Measurements from ENCODE around the gene NRP2.

The NRP2 gene

GRCh38 chr2:205765151-205765550 is 82.8 kb downstream of the NRP2 start:
- Histone ChIP-seq H3K4me1 (ENCODE audit: insufficient read depth, low read length, poor library complexity, severe bottlenecking) (peaks cover 14% of the 10 kb centered on the region), H3K9me3 (ENCODE audit: insufficient read depth, low read depth, low read length) (no peaks in the 10 kb centered on the region), H3K9ac (ENCODE audit: low read depth, low read length, poor library complexity, severe bottlenecking) (no peak overlapping the region), H3F3A (ENCODE audit: low read depth) (no peaks in the 10 kb centered on the region), H3K4me2 (ENCODE audit: low read depth, low read length, poor library complexity, severe bottlenecking) (no peak overlapping the region), H3K79me2 (ENCODE audit: insufficient read depth, low read length) (no peaks in the 10 kb centered on the region), H3K4me3 (ENCODE audit: low read length, poor library complexity, severe bottlenecking) (no peak overlapping the region), H3K27me3 (ENCODE audit: insufficient read depth, low read length, poor library complexity, severe bottlenecking) (no peaks in the 10 kb centered on the region), H3K9me2 (replicated peaks; ENCODE audit: low read depth, low read length) (no peaks in the 10 kb centered on the region), H3K36me3 (ENCODE audit: insufficient read depth, low read length) (no peaks in the 10 kb centered on the region), H2AFZ (ENCODE audit: low read length) (no peak overlapping the region), H4K20me1 (ENCODE audit: insufficient read depth, low read length, poor library complexity, severe bottlenecking) (no peaks in the 10 kb centered on the region)
- TF ChIP-seq, protein P1, sequence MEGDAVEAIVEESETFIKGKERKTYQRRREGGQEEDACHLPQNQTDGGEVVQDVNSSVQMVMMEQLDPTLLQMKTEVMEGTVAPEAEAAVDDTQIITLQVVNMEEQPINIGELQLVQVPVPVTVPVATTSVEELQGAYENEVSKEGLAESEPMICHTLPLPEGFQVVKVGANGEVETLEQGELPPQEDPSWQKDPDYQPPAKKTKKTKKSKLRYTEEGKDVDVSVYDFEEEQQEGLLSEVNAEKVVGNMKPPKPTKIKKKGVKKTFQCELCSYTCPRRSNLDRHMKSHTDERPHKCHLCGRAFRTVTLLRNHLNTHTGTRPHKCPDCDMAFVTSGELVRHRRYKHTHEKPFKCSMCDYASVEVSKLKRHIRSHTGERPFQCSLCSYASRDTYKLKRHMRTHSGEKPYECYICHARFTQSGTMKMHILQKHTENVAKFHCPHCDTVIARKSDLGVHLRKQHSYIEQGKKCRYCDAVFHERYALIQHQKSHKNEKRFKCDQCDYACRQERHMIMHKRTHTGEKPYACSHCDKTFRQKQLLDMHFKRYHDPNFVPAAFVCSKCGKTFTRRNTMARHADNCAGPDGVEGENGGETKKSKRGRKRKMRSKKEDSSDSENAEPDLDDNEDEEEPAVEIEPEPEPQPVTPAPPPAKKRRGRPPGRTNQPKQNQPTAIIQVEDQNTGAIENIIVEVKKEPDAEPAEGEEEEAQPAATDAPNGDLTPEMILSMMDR (conservative IDR thresholded peaks at IDR 0.05; ENCODE audit: low read length) = no peak
- no peak for TF ChIP-seq EZH2phosphoT487 (IDR thresholded peaks at IDR 0.05; ENCODE audit: borderline replicate concordance)

DNA sequence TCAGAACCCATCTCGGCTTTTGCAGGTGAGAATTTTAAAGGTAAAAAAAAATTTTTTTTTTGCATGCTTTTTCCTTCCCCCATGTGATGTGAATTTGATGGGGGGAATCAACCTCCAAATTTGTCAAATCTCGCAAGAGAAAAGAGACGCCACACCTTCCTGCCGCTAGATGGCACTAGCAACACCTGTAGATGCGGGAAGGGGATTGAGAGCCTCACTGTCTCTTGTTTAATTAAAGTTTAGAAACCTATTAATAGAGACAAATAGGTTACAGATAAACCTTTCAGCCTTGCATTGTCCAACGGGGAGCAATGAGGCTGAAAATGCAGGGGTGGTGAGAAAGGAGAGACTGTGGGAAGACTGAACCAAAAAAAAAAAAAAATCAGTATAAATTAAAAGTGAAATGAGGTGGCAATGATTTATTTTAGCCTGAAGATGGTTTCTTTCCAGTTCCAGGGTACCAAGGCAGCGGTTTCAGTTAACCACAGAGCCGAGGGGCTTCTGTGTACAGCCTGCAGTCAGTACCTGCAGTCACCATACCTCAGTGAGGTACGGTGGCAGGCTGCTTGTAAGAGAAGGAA is 84.6 kb downstream of the NRP2 start:
- no peaks in the 10 kb centered on the region for H3F3A ChIP-seq (ENCODE audit: low read depth)
- no peaks in the 10 kb centered on the region for H3K79me2 ChIP-seq (ENCODE audit: insufficient read depth, low read length)
- H4K20me1 ChIP-seq (ENCODE audit: insufficient read depth, low read length, poor library complexity, severe bottlenecking) = no peaks in the 10 kb centered on the region
- no peak overlapping the region for H3K4me2 ChIP-seq (ENCODE audit: low read depth, low read length, poor library complexity, severe bottlenecking)
- no peak overlapping the region for H3K9ac ChIP-seq (ENCODE audit: low read depth, low read length, poor library complexity, severe bottlenecking)
- no peaks in the 10 kb centered on the region for H3K36me3 ChIP-seq (ENCODE audit: insufficient read depth, low read length)
- no peaks in the 10 kb centered on the region for H3K9me2 ChIP-seq (replicated peaks; ENCODE audit: low read depth, low read length)
- no peak for TF ChIP-seq EZH2phosphoT487 (IDR thresholded peaks at IDR 0.05; ENCODE audit: borderline replicate concordance)
- TF ChIP-seq, protein P1 (conservative IDR thresholded peaks at IDR 0.05; ENCODE audit: low read length) = peak; percentile 95
- H3K4me1 ChIP-seq (ENCODE audit: insufficient read depth, low read length, poor library complexity, severe bottlenecking) = peaks cover 31% of the 10 kb centered on the region
- no peaks in the 10 kb centered on the region for H3K9me3 ChIP-seq (ENCODE audit: insufficient read depth, low read depth, low read length)
- no peak overlapping the region for H3K4me3 ChIP-seq (ENCODE audit: low read length, poor library complexity, severe bottlenecking)
- no peak overlapping the region for H2AFZ ChIP-seq (ENCODE audit: low read length)
- H3K27me3 ChIP-seq (ENCODE audit: insufficient read depth, low read length, poor library complexity, severe bottlenecking) = no peaks in the 10 kb centered on the region

GRCh38 chr2:205767617-205768016 is 85.3 kb downstream of the NRP2 start:
- H3K4me2 ChIP-seq (ENCODE audit: low read depth, low read length, poor library complexity, severe bottlenecking) = no peak overlapping the region
- peaks cover 36% of the 10 kb centered on the region for H3K4me1 ChIP-seq (ENCODE audit: insufficient read depth, low read length, poor library complexity, severe bottlenecking)
- no peak overlapping the region for H3K9ac ChIP-seq (ENCODE audit: low read depth, low read length, poor library complexity, severe bottlenecking)
- no peaks in the 10 kb centered on the region for H4K20me1 ChIP-seq (ENCODE audit: insufficient read depth, low read length, poor library complexity, severe bottlenecking)
- no peaks in the 10 kb centered on the region for H3F3A ChIP-seq (ENCODE audit: low read depth)
- no peak for TF ChIP-seq EZH2phosphoT487 (IDR thresholded peaks at IDR 0.05; ENCODE audit: borderline replicate concordance)
- TF ChIP-seq, protein P1 (conservative IDR thresholded peaks at IDR 0.05; ENCODE audit: low read length) = no peak
- no peaks in the 10 kb centered on the region for H3K79me2 ChIP-seq (ENCODE audit: insufficient read depth, low read length)
- H3K27me3 ChIP-seq (ENCODE audit: insufficient read depth, low read length, poor library complexity, severe bottlenecking) = no peaks in the 10 kb centered on the region
- H3K4me3 ChIP-seq (ENCODE audit: low read length, poor library complexity, severe bottlenecking) = no peak overlapping the region
- no peaks in the 10 kb centered on the region for H3K9me3 ChIP-seq (ENCODE audit: insufficient read depth, low read depth, low read length)
- H3K9me2 ChIP-seq (replicated peaks; ENCODE audit: low read depth, low read length) = no peaks in the 10 kb centered on the region
- H2AFZ ChIP-seq (ENCODE audit: low read length) = no peak overlapping the region
- no peaks in the 10 kb centered on the region for H3K36me3 ChIP-seq (ENCODE audit: insufficient read depth, low read length)
